T-helper 1 cell (primary cell): ENCODE measurements around the gene ATXN8OS.
"Not testable (repeated sequence)": the region's sequence is repeated elsewhere in the genome, so short reads cannot be mapped to it uniquely, and the experiment has no call there.

Experiments used
- DNase-seq, 5 donors: peaks; one replicate each; pipeline ENCODE4 v3.0.0-alpha.2; 2012 to 2020
- total RNA-seq, 4 donors: gene quantifications; one replicate each; lab custom pipeline; 2026; lab: John Stamatoyannopoulos, UW

ATXN8OS gene
- 0 reads per million in 4 donors for total RNA-seq

- DNase-seq = no peak
Observed at GRCh38 chr13:70107498-70108281, at the start of gene ATXN8OS. Gene ATXN8OS, plus strand, starts transcription at chr13:70107826.

GRCh38 chr13:70080012-70080411, 27.6 kb upstream of the ATXN8OS start:
- DNase-seq = no peak

GRCh38 chr13:70087247-70087646, 20.4 kb upstream of the ATXN8OS start:
- DNase-seq = no peak

- DNase-seq = no peak
Observed at GRCh38 chr13:70088926-70089325, 18.7 kb upstream of the ATXN8OS start.

- DNase-seq = no peak
Observed at GRCh38 chr13:70090036-70090723, 17.4 kb upstream of the ATXN8OS start.

- no peak for DNase-seq
Observed at GRCh38 chr13:70098669-70099068, 9.0 kb upstream of the ATXN8OS start.

GRCh38 chr13:70104481-70104880, 3.1 kb upstream of the ATXN8OS start:
- DNase-seq = no peak

- no peak for DNase-seq
Observed at GRCh38 chr13:70107125-70107497, 515 bp upstream of the ATXN8OS start.

- no peak for DNase-seq
Observed at GRCh38 chr13:70108356-70109105, 905 bp downstream of the ATXN8OS start, which contains the start of gene KLHL1. Gene KLHL1, minus strand, starts transcription at chr13:70108452. Its CDS starts 753 bp downstream, at chr13:70107699.

- DNase-seq = no peak
Observed at GRCh38 chr13:70117338-70117905, 9.8 kb downstream of the ATXN8OS start.

- DNase-seq = no peak
Observed at GRCh38 chr13:70125693-70126092, 18.1 kb downstream of the ATXN8OS start.

- no peak for DNase-seq
Observed at GRCh38 chr13:70128098-70128497, 20.5 kb downstream of the ATXN8OS start.

GRCh38 chr13:70142658-70143057, 35.0 kb downstream of the ATXN8OS start:
- DNase-seq = not testable (repeated sequence)

- DNase-seq = no peak
Observed at GRCh38 chr13:70162141-70162540, 54.5 kb downstream of the ATXN8OS start.

GRCh38 chr13:70170689-70171088, 63.1 kb downstream of the ATXN8OS start:
- no peak for DNase-seq

- DNase-seq = no peak
Observed at GRCh38 chr13:70171151-70171550, 63.5 kb downstream of the ATXN8OS start.

GRCh38 chr13:70172946-70173597, 65.4 kb downstream of the ATXN8OS start:
- no peak for DNase-seq

GRCh38 chr13:70173598-70173959, 66.0 kb downstream of the ATXN8OS start:
- no peak for DNase-seq

GRCh38 chr13:70178346-70178745, 70.7 kb downstream of the ATXN8OS start:
- DNase-seq = no peak
